Mononuclear cell (primary cell): Measurements from ENCODE around the gene NUP210L. TPM values are rescaled to one million over a fixed set of nuclear protein-coding genes. Genes with fewer than 3 reads are reported as not detected.

ENCODE experiments used
- H3K27me3 ChIP-seq: 2 replicates; pipeline ENCODE4 v1.6.0; 2011; ENCODE audit warnings: low read length, control low read depth; ENCODE audit not compliant: insufficient read depth
- H3K4me1 ChIP-seq: 2 replicates; pipeline ENCODE4 v1.5.1; 2011; ENCODE audit warnings: mild to moderate bottlenecking, low read length, control low read depth; ENCODE audit not compliant: insufficient read depth
- H3K4me3 ChIP-seq: 2 replicates; pipeline ENCODE4 v1.5.1; 2011; ENCODE audit warnings: mild to moderate bottlenecking, low read length, moderate library complexity
- H3K9me3 ChIP-seq: 2 replicates; pipeline ENCODE4 v1.5.1; 2011; ENCODE audit warnings: low read depth, mild to moderate bottlenecking, control low read depth, low read length
- total RNA-seq: library from RNA; depleted of rRNA; stranded (reverse); fragments of >200 nt; gene quantifications from one replicate; pipeline ENCODE4 v1.2.3, GENCODE V29; 2012

Gene NUP210L
- total RNA-seq, 1 donor: under 0.01 TPM

DNA sequence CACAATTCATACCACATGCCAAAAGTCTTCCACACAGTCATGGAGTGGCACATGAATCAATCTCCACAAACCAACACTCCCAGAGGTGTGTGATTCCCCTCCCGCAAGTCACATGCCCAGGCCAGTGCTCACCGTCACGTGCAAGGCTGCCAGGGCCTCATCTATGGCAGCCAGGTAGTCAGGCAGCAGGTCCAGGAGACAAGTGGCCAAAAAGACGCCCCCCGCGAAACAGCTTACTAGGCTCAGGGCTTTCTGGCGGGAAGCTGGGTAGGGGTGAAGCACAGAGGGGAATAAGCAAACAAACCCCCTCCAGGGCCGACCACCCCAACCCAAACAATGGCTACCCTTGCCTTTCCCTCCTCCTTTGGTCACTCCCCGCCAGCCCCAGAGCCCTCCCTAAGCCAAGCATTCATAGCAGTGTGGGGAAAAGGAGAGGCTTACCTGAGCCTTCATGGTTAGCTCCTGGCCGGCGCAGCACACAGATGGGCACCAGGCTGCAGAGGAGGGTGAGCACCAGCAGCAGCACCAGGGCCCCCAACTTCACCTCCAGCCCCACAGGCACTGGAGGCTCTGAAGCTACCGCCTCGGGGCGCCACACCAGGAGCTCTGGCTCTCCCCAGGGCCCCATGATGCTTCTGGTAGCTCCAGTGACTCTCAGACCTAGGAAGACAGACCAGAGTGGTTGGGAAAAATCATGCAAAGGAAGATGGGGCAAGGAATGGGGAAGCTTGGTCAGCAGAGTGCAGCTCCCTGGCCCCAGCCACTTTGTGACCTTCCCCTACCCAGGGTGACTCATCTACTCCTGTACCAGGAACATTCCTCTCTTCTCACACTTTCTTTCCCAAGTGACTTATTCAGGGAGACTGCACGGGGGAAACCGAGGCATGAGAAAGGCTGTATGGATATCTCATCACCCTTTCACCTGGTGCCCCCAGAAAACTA lies 192.5 kb downstream of the NUP210L start:
- Histone ChIP-seq H3K27me3 (no peaks in the 10 kb centered on the region), H3K4me3 (peak overlapping the region; percentile 69), H3K4me1 (peaks cover 58% of the 10 kb centered on the region), H3K9me3 (no peaks in the 10 kb centered on the region)

DNA sequence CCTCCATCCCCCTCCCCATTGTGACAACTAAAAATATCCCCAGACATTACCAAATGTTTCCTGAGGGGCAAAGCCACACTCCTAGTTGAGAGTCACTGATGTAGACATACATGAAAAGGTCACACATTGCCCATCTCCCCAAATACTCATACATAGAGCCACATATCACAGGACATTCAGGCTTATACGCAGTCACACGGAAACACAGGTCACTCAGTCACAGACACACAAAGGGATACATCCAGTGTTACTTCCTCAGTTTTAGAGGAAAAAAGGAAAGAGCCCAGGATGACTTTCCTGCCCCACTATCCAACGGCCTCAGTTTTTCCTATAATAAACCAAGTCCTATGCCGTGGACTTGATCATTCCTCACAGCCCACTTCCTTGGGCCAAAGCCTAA lies 193.5 kb downstream of the NUP210L start:
- no peak overlapping the region for H3K4me3 ChIP-seq
- peaks cover 62% of the 10 kb centered on the region for H3K4me1 ChIP-seq
- no peaks in the 10 kb centered on the region for H3K27me3 ChIP-seq

DNA sequence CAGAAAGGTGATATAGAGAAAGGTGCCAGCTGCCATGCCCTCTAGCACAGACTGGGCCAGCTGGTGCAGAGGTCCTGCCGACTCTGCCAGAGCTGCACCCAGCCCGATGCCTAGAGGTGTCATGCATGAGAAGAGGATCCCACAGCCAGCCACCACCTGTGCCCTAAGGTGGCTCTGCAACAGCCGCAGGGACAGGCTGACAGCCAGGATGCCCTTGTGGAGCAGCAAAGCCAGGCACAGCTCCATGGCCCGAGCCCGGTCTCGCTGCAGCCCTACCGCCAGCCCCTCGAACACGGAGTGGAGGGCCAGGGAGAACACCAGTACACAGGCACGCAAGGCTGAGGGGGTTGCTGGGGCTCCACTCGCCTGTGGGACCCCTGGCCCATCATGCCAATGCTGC lies 194.7 kb downstream of the NUP210L start:
- no peaks in the 10 kb centered on the region for H3K9me3 ChIP-seq
- no peaks in the 10 kb centered on the region for H3K27me3 ChIP-seq
- peaks cover 63% of the 10 kb centered on the region for H3K4me1 ChIP-seq

More for the DNA sequence above, 193.5 kb downstream of the NUP210L start:
- no peaks in the 10 kb centered on the region for H3K9me3 ChIP-seq

DNA sequence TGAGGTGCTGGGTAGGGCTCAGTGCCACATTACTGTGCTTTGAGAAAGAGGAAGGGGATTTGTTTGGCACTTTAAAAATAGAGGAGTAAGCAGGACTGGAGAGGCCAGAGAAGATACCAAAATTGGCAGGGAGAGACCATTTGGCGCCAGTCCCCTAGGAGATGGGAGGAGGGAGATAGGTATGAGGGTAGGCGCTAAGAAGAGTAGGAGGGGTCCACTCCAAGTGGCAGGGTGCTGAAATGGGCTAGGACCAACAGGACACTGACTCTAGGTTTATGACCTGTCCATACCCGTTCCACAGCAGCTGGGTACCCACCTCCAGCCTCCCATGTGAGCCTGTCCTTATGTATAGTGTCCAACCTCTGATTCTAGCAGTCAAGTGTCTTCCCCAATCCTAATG lies 195.4 kb downstream of the NUP210L start:
- Histone ChIP-seq H3K27me3 (no peaks in the 10 kb centered on the region), H3K4me3 (no peak overlapping the region), H3K9me3 (no peaks in the 10 kb centered on the region), H3K4me1 (peaks cover 68% of the 10 kb centered on the region)

More for the DNA sequence above, 194.7 kb downstream of the NUP210L start:
- no peak overlapping the region for H3K4me3 ChIP-seq

DNA sequence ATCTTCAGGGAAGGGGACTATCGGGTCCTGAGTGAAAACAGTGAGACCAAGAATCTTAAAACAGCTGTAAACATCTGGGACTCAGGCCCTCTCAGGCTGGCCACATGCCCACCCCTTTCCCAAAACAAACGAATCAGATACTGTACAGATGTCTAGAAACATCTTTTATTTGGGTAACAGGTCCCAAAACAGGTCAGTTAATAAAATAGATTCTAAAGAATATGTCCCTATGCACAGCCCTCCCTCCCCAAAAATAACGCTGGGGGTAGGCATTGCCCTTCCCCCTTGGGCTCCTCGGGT lies 196.0 kb downstream of the NUP210L start:
- H3K4me3 ChIP-seq: no peak overlapping the region
- peaks cover 63% of the 10 kb centered on the region for H3K4me1 ChIP-seq
- no peaks in the 10 kb centered on the region for H3K27me3 ChIP-seq
- H3K9me3 ChIP-seq: no peaks in the 10 kb centered on the region

DNA sequence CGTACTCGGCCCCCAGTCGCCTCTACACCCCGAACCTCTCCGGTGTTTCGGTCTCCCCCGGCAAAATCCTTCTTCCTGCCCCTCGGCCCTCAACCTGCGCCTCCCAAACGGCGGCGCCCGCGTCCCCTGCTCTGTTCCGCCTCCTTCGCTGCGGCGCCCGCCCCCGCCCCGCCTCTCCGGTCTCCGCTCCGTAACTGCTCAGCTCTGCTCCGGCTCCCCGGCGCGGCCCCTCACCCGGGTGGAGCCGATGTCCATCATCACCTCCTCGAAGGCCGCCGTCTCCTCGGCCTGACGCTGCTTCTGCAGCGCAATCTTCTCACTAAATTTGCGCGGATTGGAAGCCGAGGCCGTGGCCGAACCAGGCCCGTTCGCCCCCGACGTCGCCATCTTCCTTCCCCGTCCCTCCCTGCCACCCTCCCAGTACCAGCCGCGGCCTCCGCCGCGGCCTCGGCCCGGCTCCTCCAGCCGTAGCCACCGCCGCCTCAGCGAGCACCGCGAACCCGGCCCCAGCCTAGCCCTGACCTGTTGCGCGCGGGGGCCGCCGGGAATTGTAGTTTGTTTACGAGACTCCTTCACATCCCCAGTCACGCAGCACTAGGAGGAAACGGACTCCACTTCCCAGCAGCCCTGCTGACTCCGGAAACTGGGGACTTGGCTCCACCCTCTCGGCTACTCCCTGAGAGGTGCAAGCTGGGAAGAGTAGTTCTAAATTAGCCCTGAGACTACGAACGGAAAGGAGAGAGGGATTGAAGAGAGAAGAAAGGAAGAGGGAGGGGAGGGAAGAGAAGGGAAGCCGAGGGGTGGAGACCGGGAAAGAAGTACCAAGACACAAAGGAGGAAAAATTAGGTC lies 196.5 kb downstream of the NUP210L start, which contains the start of gene CRTC2:
TSS of gene CRTC2 (minus strand) at position 502 of the 850 bp plus-strand sequence. CDS start at position 387, 115 bp downstream.
- H3K9me3 ChIP-seq: no peaks in the 10 kb centered on the region
- H3K4me3 ChIP-seq: peak within 1 kb of the TSS; percentile 96
- H3K4me1 ChIP-seq: peaks cover 60% of the 10 kb centered on the region
- no peaks in the 10 kb centered on the region for H3K27me3 ChIP-seq

DNA sequence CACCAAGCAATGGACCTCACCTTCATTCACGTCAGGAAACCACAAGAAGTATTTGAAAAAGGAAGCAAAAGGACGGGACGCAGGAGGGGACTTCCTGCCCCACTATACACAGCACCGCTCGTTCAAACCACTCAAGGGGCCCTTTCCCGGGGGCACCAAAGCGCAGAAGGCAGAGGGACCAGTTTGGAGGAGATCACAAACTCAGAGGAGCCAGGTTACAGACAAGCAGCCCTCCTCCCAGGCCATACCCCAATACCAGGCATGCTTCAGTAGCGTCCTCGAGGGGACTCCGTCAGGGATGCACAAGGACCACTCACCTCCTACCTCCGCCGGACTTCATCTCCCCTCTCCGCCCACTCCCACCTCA lies 197.1 kb downstream of the NUP210L start:
- Histone ChIP-seq H3K4me1 (peaks cover 57% of the 10 kb centered on the region), H3K27me3 (no peaks in the 10 kb centered on the region), H3K4me3 (peak overlapping the region; percentile 96), H3K9me3 (no peaks in the 10 kb centered on the region)

DNA sequence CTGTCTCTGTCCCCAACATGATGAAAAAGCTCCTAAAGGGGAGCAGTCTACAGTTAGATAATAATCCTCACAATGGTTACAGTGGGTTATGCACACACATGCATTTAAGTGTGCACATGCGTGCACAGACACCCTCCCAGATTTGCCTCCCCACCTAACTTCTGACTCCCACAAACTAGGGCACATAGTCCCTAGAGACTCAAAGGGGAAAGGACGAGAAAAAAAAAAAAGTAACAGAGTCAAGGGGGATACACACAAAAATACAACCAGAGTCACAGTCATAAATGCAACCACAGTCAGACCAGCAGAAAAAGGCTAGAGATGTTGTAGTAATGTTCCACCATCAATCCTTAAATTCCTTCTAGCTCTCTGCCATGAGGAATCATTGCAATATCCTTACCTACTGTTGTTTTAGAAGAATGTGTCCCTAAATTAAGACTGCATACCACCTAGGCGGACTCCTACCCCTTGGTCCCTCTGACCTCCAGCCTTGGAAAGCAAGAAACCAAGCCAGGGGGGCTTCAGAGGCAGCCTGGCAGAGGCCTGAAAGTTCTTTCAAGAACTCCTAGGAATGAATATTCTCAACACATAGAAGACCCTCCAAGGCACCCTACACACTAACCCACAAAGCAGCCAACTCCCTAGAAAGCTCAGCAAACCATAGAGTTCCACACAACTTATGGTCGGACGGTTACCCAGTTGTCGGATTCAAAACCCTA lies 197.7 kb downstream of the NUP210L start:
- Histone ChIP-seq H3K9me3 (no peaks in the 10 kb centered on the region), H3K27me3 (no peaks in the 10 kb centered on the region), H3K4me3 (peak overlapping the region; percentile 96), H3K4me1 (peaks cover 51% of the 10 kb centered on the region)

DNA sequence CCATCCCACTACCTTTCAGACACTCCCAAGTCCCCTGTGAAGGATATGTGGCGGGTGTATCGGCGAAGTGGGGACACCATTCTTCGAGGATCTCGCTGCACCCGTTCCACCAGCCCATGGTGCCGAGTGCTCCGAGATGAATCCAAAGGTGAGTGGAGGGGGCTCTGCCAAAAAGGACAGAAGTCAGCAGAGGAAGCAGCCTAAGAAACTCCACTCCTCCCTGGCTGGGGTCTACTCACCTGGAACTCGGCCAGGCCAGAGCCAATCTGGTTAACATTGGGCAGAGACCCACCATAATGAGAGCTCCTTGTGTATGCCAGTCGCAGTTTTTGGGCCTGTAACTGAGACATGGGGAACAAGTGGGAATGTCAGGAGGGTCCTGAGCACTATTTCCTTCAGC lies 200.0 kb downstream of the NUP210L start:
- Histone ChIP-seq H3K4me1 (peaks cover 40% of the 10 kb centered on the region), H3K9me3 (no peaks in the 10 kb centered on the region), H3K27me3 (no peaks in the 10 kb centered on the region), H3K4me3 (no peak overlapping the region)

DNA sequence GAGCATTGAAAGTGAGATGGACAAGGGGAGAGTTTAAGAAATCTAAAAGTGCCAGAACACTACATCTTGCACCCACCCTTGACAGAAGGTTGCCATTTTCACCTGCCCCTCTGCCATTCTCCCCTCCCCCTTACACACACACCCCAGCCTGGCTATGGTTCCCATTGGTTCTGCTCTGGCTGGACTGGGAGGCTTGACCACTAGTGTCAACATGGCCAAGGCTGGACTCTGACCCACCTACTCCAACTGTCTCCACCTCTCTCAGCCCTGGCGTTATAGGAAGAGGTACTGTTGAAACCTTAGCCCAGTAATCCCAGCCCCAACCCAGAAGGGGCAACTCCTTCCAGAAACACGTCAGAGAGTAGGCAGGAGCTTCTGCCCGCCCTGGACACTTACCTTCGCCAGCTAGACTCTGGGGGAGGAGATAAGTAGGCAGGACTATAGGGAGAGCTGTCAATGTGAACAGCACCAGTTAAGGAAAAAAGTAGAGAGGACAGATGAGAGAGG lies 201.0 kb downstream of the NUP210L start:
- H3K4me1 ChIP-seq: peaks cover 36% of the 10 kb centered on the region
- no peak overlapping the region for H3K4me3 ChIP-seq
- H3K27me3 ChIP-seq: no peaks in the 10 kb centered on the region
- no peaks in the 10 kb centered on the region for H3K9me3 ChIP-seq

DNA sequence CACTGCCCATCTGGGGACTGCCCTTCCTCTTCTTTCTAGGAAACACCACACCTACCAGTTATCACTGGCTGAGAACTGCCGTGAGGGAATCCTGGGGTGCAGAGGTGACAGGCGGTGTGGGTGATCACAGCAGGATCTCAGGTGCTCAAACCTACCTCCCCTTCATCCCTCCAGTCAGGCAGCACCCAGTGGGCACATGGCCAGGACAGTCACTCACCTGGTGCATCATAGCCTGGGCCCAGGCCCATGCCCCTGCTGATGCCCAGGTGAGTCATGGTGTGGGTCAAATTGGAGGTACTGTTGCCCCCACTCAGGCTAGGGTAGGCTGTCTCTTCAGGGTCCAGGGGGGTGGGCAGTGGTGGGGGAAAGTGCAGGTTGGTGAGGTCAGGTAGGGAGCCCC lies 203.1 kb downstream of the NUP210L start:
- Histone ChIP-seq H3K4me1 (peaks cover 38% of the 10 kb centered on the region), H3K4me3 (no peak overlapping the region), H3K27me3 (no peaks in the 10 kb centered on the region), H3K9me3 (no peaks in the 10 kb centered on the region)

DNA sequence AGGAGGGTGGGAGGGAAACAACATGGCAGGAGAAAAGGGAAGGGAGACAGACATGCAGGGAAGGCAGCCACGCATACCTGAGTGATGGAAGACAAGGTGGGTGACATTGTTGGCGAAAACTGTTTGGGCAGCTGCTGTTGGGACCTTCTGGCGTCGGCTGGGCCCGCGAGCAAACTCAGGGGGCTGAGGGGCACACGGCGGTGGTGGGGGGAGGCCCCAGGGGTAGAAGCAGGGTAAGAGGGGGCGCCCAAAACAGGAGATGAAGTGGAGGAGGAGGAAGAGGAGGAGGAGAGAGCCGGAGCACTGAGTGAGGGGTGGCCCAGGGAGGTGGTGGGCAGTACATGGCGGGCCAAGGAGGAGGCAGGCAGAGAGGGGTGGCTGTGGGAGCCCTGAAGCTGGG lies 203.7 kb downstream of the NUP210L start:
- Histone ChIP-seq H3K27me3 (no peaks in the 10 kb centered on the region), H3K9me3 (no peaks in the 10 kb centered on the region), H3K4me3 (no peak overlapping the region), H3K4me1 (peaks cover 35% of the 10 kb centered on the region)

DNA sequence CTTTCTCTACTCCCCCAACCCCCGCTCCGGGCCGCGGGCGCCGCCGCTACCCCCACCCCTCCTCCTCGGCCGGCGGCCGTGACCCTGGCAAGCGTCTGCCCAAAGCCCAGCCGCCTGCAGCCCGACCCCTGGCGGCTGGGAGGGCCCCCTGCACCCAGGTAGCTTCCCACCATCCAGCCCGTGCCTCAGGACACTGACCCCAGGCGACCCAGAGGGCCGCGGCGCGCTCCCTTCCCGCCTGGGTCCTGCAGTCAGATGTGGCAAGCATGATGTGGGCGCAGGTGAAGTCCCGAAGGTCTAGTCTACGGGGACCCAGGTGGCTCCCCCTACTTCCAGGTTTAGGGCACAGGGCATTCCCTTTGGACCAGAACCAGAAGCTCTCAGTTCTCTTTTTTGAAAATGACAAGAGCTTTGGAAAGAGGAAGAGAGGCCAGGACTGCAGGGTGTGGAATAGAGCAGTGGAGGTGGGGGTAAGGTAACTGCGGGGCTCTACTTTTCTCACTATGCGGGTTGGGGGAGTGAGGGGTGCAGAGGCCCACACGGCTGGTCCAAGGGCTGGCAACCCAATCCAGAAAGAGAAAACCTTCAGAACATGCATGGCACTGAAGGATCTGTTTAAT lies 208.1 kb downstream of the NUP210L start, which contains the start of gene DENND4B:
TSS of gene DENND4B (minus strand) at position 97 of the 620 bp plus-strand sequence. CDS start 2,344 bp downstream, outside the sequence.
- H3K4me1 ChIP-seq: peaks cover 49% of the 10 kb centered on the region
- peak within 1 kb of the TSS; percentile 58 for H3K4me3 ChIP-seq
- H3K9me3 ChIP-seq: no peaks in the 10 kb centered on the region
- H3K27me3 ChIP-seq: no peaks in the 10 kb centered on the region
